ENCODE data around the gene CFL1. TPM values are rescaled to one million over a fixed set of nuclear protein-coding genes. Genes with fewer than 3 reads are reported as not detected.

The CFL1 gene
- polyA plus RNA-seq, 10 donors, result 475 to 750 (median 627) TPM

GRCh38 chr11:65810046-65810868 lies 47.7 kb downstream of the CFL1 start:
- no peak for DNase-seq

- no peak for DNase-seq
Observed at GRCh38 chr11:65809496-65809895, 48.5 kb downstream of the CFL1 start.

- DNase-seq, result no peak
Observed at GRCh38 chr11:65808744-65809341, 49.1 kb downstream of the CFL1 start.

- no peak for DNase-seq
Observed at GRCh38 chr11:65806979-65807378, 51.0 kb downstream of the CFL1 start.

Other genes starting within 250 kb of the CFL1 start
- gene MAP3K11, start 244.0 kb downstream of the CFL1 start, polyA plus RNA-seq (ENCODE audit: insufficient read length in 10 of 10), result 10 to 100 TPM; 21.8 to 34.2 (median 26.6) TPM
- gene PCNX3, start 242.4 kb downstream of the CFL1 start, polyA plus RNA-seq (ENCODE audit: insufficient read length in 10 of 10), result 10 to 100 TPM; 12.6 to 23.6 (median 17.5) TPM
- gene SIPA1, start 220.1 kb downstream of the CFL1 start, polyA plus RNA-seq (ENCODE audit: insufficient read length in 10 of 10), result 10 to 100 TPM; 24.4 to 44.3 (median 36.2) TPM
- gene RELA, start 195.3 kb downstream of the CFL1 start, polyA plus RNA-seq (ENCODE audit: insufficient read length in 10 of 10), result 10 to 100 TPM; 38.3 to 47.3 (median 42.1) TPM
- gene KAT5, start 145.9 kb downstream of the CFL1 start, polyA plus RNA-seq (ENCODE audit: insufficient read length in 10 of 10), result 10 to 100 TPM; 29.1 to 39.6 (median 34.4) TPM
- 10 to 100 TPM; 20.0 to 30.6 (median 25.3) TPM for gene RNASEH2C, start 137.4 kb downstream of the CFL1 start, polyA plus RNA-seq (ENCODE audit: insufficient read length in 10 of 10)
- 1 to 10 TPM; 1.4 to 3.0 (median 2.2) TPM for gene AP5B1, start 77.2 kb downstream of the CFL1 start, polyA plus RNA-seq (ENCODE audit: insufficient read length in 10 of 10)
- gene OVOL1, start 71.1 kb downstream of the CFL1 start, polyA plus RNA-seq (ENCODE audit: insufficient read length in 10 of 10), result 1 to 10 TPM in 1 of 10 donors, under 1 TPM in 1, not detected in 8; 0.31 to 1.2 TPM
- gene SNX32, start 24.2 kb downstream of the CFL1 start, polyA plus RNA-seq (ENCODE audit: insufficient read length in 10 of 10), result 1 to 10 TPM in 9 of 10 donors, under 1 TPM in 1; 0.64 to 2.3 (median 1.6) TPM
- 10 to 100 TPM; 31.7 to 60.8 (median 41.9) TPM for gene MUS81, start 2.3 kb upstream of the CFL1 start, polyA plus RNA-seq (ENCODE audit: insufficient read length in 10 of 10)
- gene EFEMP2, start 14.6 kb upstream of the CFL1 start, polyA plus RNA-seq (ENCODE audit: insufficient read length in 10 of 10), result 100 to 1,000 TPM in 5 of 10 donors, 10 to 100 TPM in 5; 83.5 to 137 (median 101) TPM
- 1 to 10 TPM in 4 of 10 donors, under 1 TPM in 5, not detected in 1; 0.69 to 2.9 (median 0.98) TPM for gene CTSW, start 21.7 kb upstream of the CFL1 start, polyA plus RNA-seq (ENCODE audit: insufficient read length in 10 of 10)
- 10 to 100 TPM; 57.3 to 68.8 (median 61.7) TPM for gene FIBP, start 30.3 kb upstream of the CFL1 start, polyA plus RNA-seq (ENCODE audit: insufficient read length in 10 of 10)
- gene CCDC85B, start 32.5 kb upstream of the CFL1 start, polyA plus RNA-seq (ENCODE audit: insufficient read length in 10 of 10), result 10 to 100 TPM in 8 of 10 donors, 1 to 10 TPM in 2; 9.2 to 24.8 (median 12.6) TPM
- gene FOSL1, start 42.2 kb upstream of the CFL1 start, polyA plus RNA-seq (ENCODE audit: insufficient read length in 10 of 10), result under 1 TPM in 6 of 10 donors, not detected in 4; 0.22 to 0.64 (median 0.29) TPM
- gene C11orf68, start 60.9 kb upstream of the CFL1 start, polyA plus RNA-seq (ENCODE audit: insufficient read length in 10 of 10), result 10 to 100 TPM; 27.2 to 39.2 (median 32.0) TPM
- gene DRAP1, start 61.2 kb upstream of the CFL1 start, polyA plus RNA-seq (ENCODE audit: insufficient read length in 10 of 10), result 100 to 1,000 TPM in 2 of 10 donors, 10 to 100 TPM in 8; 46.8 to 108 (median 66.1) TPM
- gene TSGA10IP, start 87.3 kb upstream of the CFL1 start, polyA plus RNA-seq (ENCODE audit: insufficient read length in 10 of 10), result under 1 TPM in 2 of 10 donors, not detected in 8; 0.25 to 0.40 TPM
- 10 to 100 TPM; 30.7 to 42.6 (median 36.7) TPM for gene SART1, start 103.6 kb upstream of the CFL1 start, polyA plus RNA-seq (ENCODE audit: insufficient read length in 10 of 10)
- gene EIF1AD, start 144.0 kb upstream of the CFL1 start, polyA plus RNA-seq (ENCODE audit: insufficient read length in 10 of 10), result 10 to 100 TPM; 14.0 to 23.0 (median 18.6) TPM
- 100 to 1,000 TPM; 199 to 250 (median 215) TPM for gene BANF1, start 144.3 kb upstream of the CFL1 start, polyA plus RNA-seq (ENCODE audit: insufficient read length in 10 of 10)
- not detected for gene CST6, start 153.8 kb upstream of the CFL1 start, polyA plus RNA-seq (ENCODE audit: insufficient read length in 10 of 10)
- gene CATSPER1, start 168.3 kb upstream of the CFL1 start, polyA plus RNA-seq (ENCODE audit: insufficient read length in 10 of 10), result under 1 TPM in 6 of 10 donors, not detected in 4; 0.10 to 0.26 (median 0.22) TPM
- gene GAL3ST3, start 191.0 kb upstream of the CFL1 start, polyA plus RNA-seq (ENCODE audit: insufficient read length in 10 of 10), result 1 to 10 TPM in 2 of 10 donors, under 1 TPM in 8; 0.22 to 1.1 (median 0.57) TPM
- 100 to 1,000 TPM; 119 to 163 (median 138) TPM for gene SF3B2, start 194.2 kb upstream of the CFL1 start, polyA plus RNA-seq (ENCODE audit: insufficient read length in 10 of 10)
- 10 to 100 TPM; 29.6 to 34.8 (median 32.6) TPM for gene PACS1, start 212.1 kb upstream of the CFL1 start, polyA plus RNA-seq (ENCODE audit: insufficient read length in 10 of 10)